Measurements from ENCODE around the gene RAB22A.
A peak's percentile ranks its signal among the peaks of the same experiment; 100 is the strongest.
"Not testable (repeated sequence)": the region's sequence is repeated elsewhere in the genome, so short reads cannot be mapped to it uniquely, and the experiment has no call there.

The RAB22A gene

GRCh38 chr20:58414786-58415185 is 105.3 kb downstream of the RAB22A start:
- not testable (repeated sequence) for DNase-seq (ENCODE audit: low spot score)

- DNase-seq (ENCODE audit: low spot score), result no peak
Observed at GRCh38 chr20:58416057-58416456, 106.5 kb downstream of the RAB22A start.

GRCh38 chr20:58416835-58417234 is 107.3 kb downstream of the RAB22A start:
- DNase-seq (ENCODE audit: low spot score), result peak; percentile 22
